Keratinocyte (primary cell): Measurements from ENCODE around the gene LMO3. TPM values are rescaled to one million over a fixed set of nuclear protein-coding genes. Genes with fewer than 3 reads are reported as not detected.

Experiments
- DNase-seq: peaks from one replicate; pipeline ENCODE4 v3.0.0-alpha.2; 2011; ENCODE audit warnings: low read depth, missing footprints, low spot score
- FAIRE-seq: peaks from 2 replicates; lab custom pipeline; 2011; peaks lifted over from hg19 to GRCh38; lab: Jason Lieb, UNC
- H2AFZ ChIP-seq: 2 replicates; pipeline ENCODE4 v1.6.0; 2012; ENCODE audit warnings: low read length, control low read depth, inconsistent platforms; ENCODE audit not compliant: control insufficient read depth
- H3K27ac ChIP-seq: 2 replicates; pipeline ENCODE4 v1.5.1; 2011; ENCODE audit warnings: low read length; ENCODE audit not compliant: control insufficient read depth, insufficient read depth
- H3K27me3 ChIP-seq: 3 replicates; pipeline ENCODE4 v1.6.0; 2011; ENCODE audit warnings: low read length; ENCODE audit not compliant: control insufficient read depth, insufficient read depth; ENCODE audit errors: extremely low read depth
- H3K36me3 ChIP-seq, 2 experiments: 2 replicates in 1 of 2; 3 replicates in 1 of 2; pipeline ENCODE4 v1.5.1; 2011; ENCODE audit warnings: low read length in 2 of 2, mild to moderate bottlenecking in 1 of 2; ENCODE audit not compliant: control insufficient read depth in 2 of 2, insufficient read depth in 2 of 2; ENCODE audit errors: extremely low read depth in 1 of 2
- H3K4me1 ChIP-seq: 3 replicates; pipeline ENCODE4 v1.5.1; 2011; ENCODE audit warnings: low read length; ENCODE audit not compliant: control insufficient read depth, insufficient read depth; ENCODE audit errors: extremely low read depth
- H3K4me2 ChIP-seq: 3 replicates; pipeline ENCODE4 v1.6.0; 2011; ENCODE audit warnings: low read depth, low read length; ENCODE audit not compliant: control insufficient read depth, insufficient read depth; ENCODE audit errors: extremely low read depth
- H3K4me3 ChIP-seq, 3 experiments: fragments of 200-600 bp in 1 of 3; sonication (generic) in 1 of 3; 2 replicates in 2 of 3; 3 replicates in 1 of 3; pipeline ENCODE4 v1.5.1; 2011 to 2016; ENCODE audit warnings: low read length in 3 of 3, mild to moderate bottlenecking in 3 of 3, control low read depth in 2 of 3, inconsistent platforms in 1 of 3, low read depth in 1 of 3, mixed read lengths in 1 of 3, mixed run types in 1 of 3, moderate library complexity in 1 of 3; ENCODE audit not compliant: control insufficient read depth in 2 of 3, insufficient read depth in 2 of 3; ENCODE audit errors: extremely low read depth in 1 of 3
- H3K79me2 ChIP-seq: 2 replicates; pipeline ENCODE4 v1.6.0; 2012; ENCODE audit warnings: low read length; ENCODE audit not compliant: control insufficient read depth, insufficient read depth
- H3K9ac ChIP-seq: 3 replicates; pipeline ENCODE4 v1.6.0; 2011; ENCODE audit warnings: low read length; ENCODE audit not compliant: control insufficient read depth, insufficient read depth; ENCODE audit errors: extremely low read depth
- H3K9me1 ChIP-seq: 3 replicates; pipeline ENCODE4 v1.6.0; 2011; ENCODE audit warnings: low read length; ENCODE audit not compliant: control insufficient read depth, insufficient read depth; ENCODE audit errors: extremely low read depth
- H3K9me3 ChIP-seq: 2 replicates; pipeline ENCODE4 v1.5.1; 2012; ENCODE audit warnings: low read depth, low read length; ENCODE audit not compliant: control insufficient read depth
- H4K20me1 ChIP-seq: 3 replicates; pipeline ENCODE4 v1.6.0; 2011; ENCODE audit warnings: low read length; ENCODE audit not compliant: control insufficient read depth, insufficient read depth; ENCODE audit errors: extremely low read depth
- CTCF ChIP-seq, 3 experiments: IDR thresholded peaks in 1 of 3; conservative IDR thresholded peaks in 1 of 3; optimal IDR thresholded peaks in 1 of 3; 2 replicates in 2 of 3; 3 replicates in 1 of 3; pipeline versions ENCODE3 to v1.5.1; 2011; ENCODE audit warnings: low read length in 3 of 3, mild to moderate bottlenecking in 3 of 3, moderate library complexity in 2 of 3, control low read depth in 1 of 3, inconsistent platforms in 1 of 3; ENCODE audit not compliant: insufficient read depth in 2 of 3; ENCODE audit errors: extremely low read depth in 1 of 3
- EZH2 ChIP-seq: IDR thresholded peaks from one replicate; pipeline ENCODE4 v1.6.1; 2012; ENCODE audit warnings: inconsistent platforms, mild to moderate bottlenecking, low read length, moderate library complexity
- dilution Hi-C: fragments of 300-500 bp; cut with MboI; formaldehyde crosslinking; loops from one replicate; pipeline ENCODE4 v1.7.0; 2020; ENCODE audit warnings: low sequenced_read_pairs; ENCODE audit not compliant: extremely low pct_ligation_motif_present
- polyA plus RNA-seq, 5 experiments: library from polyadenylated mRNA; depleted of rRNA in 3 of 5; stranded (reverse) in 3 of 5; stranded (forward) in 1 of 5; unstranded in 1 of 5; fragments of >200 nt; gene quantifications; 1 replicate in 1 of 5; 2 replicates in 3 of 5; 3 replicates in 1 of 5; pipeline versions ENCODE4 v1.2.1 to v1.2.3, GENCODE V29; 2011 to 2012; ENCODE audit warnings: missing spikeins in 2 of 5, low read depth in 1 of 5, low replicate concordance in 1 of 5

The LMO3 gene
- polyA plus RNA-seq, 1 donor (not counting 4 experiments of a cell fraction or from before 2014, with no cell fraction given) = not detected

GRCh38 chr12:16626991-16627390 lies 21.0 kb upstream of the LMO3 start:
- Histone ChIP-seq H3K9ac (no peak overlapping the region), H3K9me3 (no peaks in the 10 kb centered on the region), H3K27ac (no peak overlapping the region), H3K36me3 (no peaks in the 10 kb centered on the region), H3K4me3 (no peak overlapping the region), H3K27me3 (no peaks in the 10 kb centered on the region), H3K9me1 (no peaks in the 10 kb centered on the region), H4K20me1 (no peaks in the 10 kb centered on the region), H3K4me2 (no peak overlapping the region), H3K4me1 (no peaks in the 10 kb centered on the region), H2AFZ (no peak overlapping the region), H3K79me2 (no peaks in the 10 kb centered on the region)
- no peak for TF ChIP-seq CTCF (optimal IDR thresholded peaks at IDR 0.05 in 1 of 3, IDR thresholded peaks at IDR 0.05 in 1 of 3, conservative IDR thresholded peaks at IDR 0.05 in 1 of 3; ENCODE audit: extremely low read depth in 1 of 3, insufficient read depth in 2 of 3, low read length in 3 of 3)
- FAIRE-seq (no peak), DNase-seq (no peak)
- dilution Hi-C loops = no loop called here

DNA sequence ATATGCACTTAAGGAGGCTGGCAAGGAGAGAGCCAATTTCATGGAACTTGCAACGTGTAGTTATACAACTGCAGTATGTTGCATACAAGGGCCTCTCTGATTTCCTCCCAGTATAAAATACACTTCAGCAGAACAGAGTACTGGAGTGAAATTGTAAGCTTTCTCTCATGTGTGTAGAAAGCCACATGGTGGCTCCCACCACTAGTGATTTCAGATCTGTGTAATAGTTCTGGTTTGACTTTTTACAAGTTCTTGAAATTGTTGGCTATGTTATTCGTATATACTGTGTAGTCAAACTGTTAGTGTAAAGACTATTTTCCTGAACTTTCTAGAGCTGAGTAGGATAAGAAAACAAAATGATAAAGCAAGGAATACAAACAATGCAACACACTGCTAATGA lies 16.4 kb upstream of the LMO3 start:
- Histone ChIP-seq H3K9me3 (no peaks in the 10 kb centered on the region), H3K9ac (no peak overlapping the region), H3K27ac (no peak overlapping the region), H2AFZ (no peak overlapping the region), H3K4me1 (no peaks in the 10 kb centered on the region), H4K20me1 (no peaks in the 10 kb centered on the region), H3K79me2 (no peaks in the 10 kb centered on the region), H3K36me3 (no peaks in the 10 kb centered on the region), H3K4me3 (no peak overlapping the region), H3K9me1 (no peaks in the 10 kb centered on the region), H3K4me2 (no peak overlapping the region), H3K27me3 (no peaks in the 10 kb centered on the region)
- DNase-seq (no peak), FAIRE-seq (no peak)
- TF ChIP-seq CTCF (optimal IDR thresholded peaks at IDR 0.05 in 1 of 3, IDR thresholded peaks at IDR 0.05 in 1 of 3, conservative IDR thresholded peaks at IDR 0.05 in 1 of 3; ENCODE audit: extremely low read depth in 1 of 3, insufficient read depth in 2 of 3, low read length in 3 of 3) (no peak), EZH2 (no peak)
- dilution Hi-C loops = no loop called here
